PC-3 (cell line): Measurements from ENCODE around the gene CA10.

Experiments
- CTCF ChIP-seq: fragments of 300-600 bp; sonication (generic); conservative IDR thresholded peaks from 2 replicates; pipeline ENCODE4 v1.5.1; 2017; ENCODE audit warnings: antibody characterized with exemption, low read depth, mild to moderate bottlenecking, low read length
- EZH2 ChIP-seq: fragments of 300-600 bp; sonication (generic); IDR thresholded peaks from one replicate; pipeline ENCODE4 v1.6.1; 2017; ENCODE audit warnings: antibody characterized with exemption, mild to moderate bottlenecking, low read length; ENCODE audit not compliant: unreplicated experiment
- EZH2phosphoT487 ChIP-seq: fragments of 300-600 bp; sonication (generic); IDR thresholded peaks from 2 replicates; pipeline ENCODE4 v1.6.1; 2018; ENCODE audit warnings: mild to moderate bottlenecking, antibody characterized with exemption, low read length, borderline replicate concordance

DNA sequence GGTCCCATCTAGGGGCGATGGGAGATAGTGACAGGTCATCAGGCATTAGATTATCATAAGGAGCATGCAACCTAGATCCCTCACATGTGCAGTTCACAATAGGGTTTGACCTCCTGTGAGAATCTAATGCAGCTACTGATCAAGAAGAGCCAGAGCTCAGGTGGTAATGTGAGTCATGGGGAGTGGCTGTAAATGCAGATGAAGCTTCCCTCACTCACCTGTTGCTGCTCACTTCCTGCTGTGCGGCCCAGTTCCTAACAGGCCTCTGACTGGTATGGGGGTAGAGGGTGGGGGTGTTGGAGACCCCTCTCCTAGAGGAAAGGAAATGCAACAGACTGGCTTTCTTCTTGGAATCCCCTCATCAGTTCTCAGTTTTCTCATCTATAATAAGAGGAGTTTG is 131.4 kb downstream of the CA10 start:
- TF ChIP-seq CTCF = no peak
- no peak for TF ChIP-seq EZH2
- TF ChIP-seq EZH2phosphoT487 = no peak
